A673 (cell line): ENCODE measurements around the gene LUZP4.
"Not testable (repeated sequence)": the region's sequence is repeated elsewhere in the genome, so short reads cannot be mapped to it uniquely, and the experiment has no call there.

Experiments used
- CTCF ChIP-seq: fragments of 300-800, 200-600 bp; sonication (generic); conservative IDR thresholded peaks from 2 replicates; pipeline ENCODE4 v1.5.1; 2017; ENCODE audit warnings: low read depth, mild to moderate bottlenecking, antibody characterized with exemption, low read length, moderate library complexity, mixed read lengths
- EZH2 ChIP-seq: fragments of 200-600 bp; sonication (generic); IDR thresholded peaks from 2 replicates; pipeline ENCODE4 v1.6.1; 2017; ENCODE audit warnings: borderline replicate concordance, low read depth, mild to moderate bottlenecking, mixed read lengths, antibody characterized with exemption, low read length; ENCODE audit not compliant: poor library complexity, severe bottlenecking

- TF ChIP-seq EZH2, CTCF: not testable (repeated sequence)
Measured at GRCh38 chrX:115329282-115329681, 39.8 kb downstream of the LUZP4 start.
